ENCODE measurements around the gene GIPC2. TPM values are rescaled to one million over a fixed set of nuclear protein-coding genes. Genes with fewer than 3 reads are reported as not detected.
A peak's percentile ranks its signal among the peaks of the same experiment; 100 is the strongest.

Gene GIPC2
- polyA plus RNA-seq, 4 donors: 30.1 to 99.8 (median 51.9) TPM

DNA sequence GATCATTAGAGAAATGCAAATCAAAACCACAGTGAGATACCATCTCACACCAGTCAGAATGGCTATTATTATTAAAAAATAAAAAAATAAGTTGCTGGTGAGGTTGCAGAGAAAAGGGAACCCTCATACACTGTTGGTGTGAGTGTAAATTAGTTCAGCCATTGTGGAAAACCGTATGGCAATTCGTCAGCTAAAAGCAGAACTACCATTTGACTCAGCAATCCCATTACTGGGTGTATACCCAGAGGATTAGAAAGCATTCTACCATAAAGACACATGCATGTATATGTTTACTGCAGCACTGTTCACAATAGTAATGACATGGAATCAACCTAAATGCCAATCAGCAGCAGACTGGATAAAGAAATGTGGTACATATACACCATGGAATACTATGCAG is 42.2 kb downstream of the GIPC2 start:
- Histone ChIP-seq H3K36me3 (ENCODE audit: control insufficient read depth in 3 of 3, insufficient read depth in 2 of 3, low read depth in 1 of 3, low read length in 3 of 3) (peaks cover 0 to 3% (median 2%) of the 10 kb centered on the region in 3 donors), H3K27me3 (ENCODE audit: control insufficient read depth in 3 of 3, insufficient read depth in 3 of 3, low read length in 3 of 3) (no peaks in the 10 kb centered on the region), H3K4me3 (ENCODE audit: low read depth in 1 of 3, low read length in 3 of 3) (no peak overlapping the region), H3K27ac (ENCODE audit: low read depth in 1 of 3, low read length in 2 of 3) (no peak overlapping the region), H3K9me3 (ENCODE audit: control insufficient read depth in 2 of 2, insufficient read depth in 1 of 2, low read depth in 1 of 2, low read length in 1 of 2) (no peaks in the 10 kb centered on the region), H3K4me1 (ENCODE audit: control insufficient read depth in 3 of 3, insufficient read depth in 2 of 3, low read depth in 1 of 3, low read length in 2 of 3) (peaks cover 0 to 3% (median 3%) of the 10 kb centered on the region in 3 donors)
- no peak for DNase-seq
- 81 to 88% (median 84%) methylated on average over 2 of the region's 2 CpGs for WGBS, 3 donors
- FAIRE-seq: no peak

DNA sequence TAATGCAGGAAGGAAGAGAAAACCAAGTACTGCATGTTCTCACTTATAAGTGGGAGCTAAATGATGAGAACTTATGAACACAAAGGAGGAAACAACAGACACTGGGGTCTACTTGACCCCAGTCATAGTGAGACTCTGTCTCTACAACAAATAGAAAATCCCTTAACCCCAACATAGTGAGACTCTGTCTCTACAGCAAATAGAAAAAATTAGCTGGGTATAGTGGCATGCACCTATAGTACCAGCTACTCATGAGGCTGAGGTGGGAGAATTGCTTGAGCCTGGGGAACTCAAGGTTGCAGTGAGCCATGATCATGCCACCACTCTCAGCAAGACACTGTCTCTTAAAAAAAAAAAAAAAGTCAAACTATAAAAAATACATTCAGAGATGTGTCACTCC is 42.7 kb downstream of the GIPC2 start:
- peaks cover 0 to 3% (median 3%) of the 10 kb centered on the region in 3 donors for H3K4me1 ChIP-seq (ENCODE audit: control insufficient read depth in 3 of 3, insufficient read depth in 2 of 3, low read depth in 1 of 3, low read length in 2 of 3)
- H3K27me3 ChIP-seq (ENCODE audit: control insufficient read depth in 3 of 3, insufficient read depth in 3 of 3, low read length in 3 of 3): no peaks in the 10 kb centered on the region
- H3K27ac ChIP-seq (ENCODE audit: low read depth in 1 of 3, low read length in 2 of 3): peak overlapping the region in 1 of 3 donors; percentile 22
- H3K36me3 ChIP-seq (ENCODE audit: control insufficient read depth in 3 of 3, insufficient read depth in 2 of 3, low read depth in 1 of 3, low read length in 3 of 3): peaks cover 0 to 3% (median 2%) of the 10 kb centered on the region in 3 donors
- no peak overlapping the region for H3K4me3 ChIP-seq (ENCODE audit: low read depth in 1 of 3, low read length in 3 of 3)
- H3K9me3 ChIP-seq (ENCODE audit: control insufficient read depth in 2 of 2, insufficient read depth in 1 of 2, low read depth in 1 of 2, low read length in 1 of 2): no peaks in the 10 kb centered on the region
- DNase-seq (no peak), FAIRE-seq (no peak)

DNA sequence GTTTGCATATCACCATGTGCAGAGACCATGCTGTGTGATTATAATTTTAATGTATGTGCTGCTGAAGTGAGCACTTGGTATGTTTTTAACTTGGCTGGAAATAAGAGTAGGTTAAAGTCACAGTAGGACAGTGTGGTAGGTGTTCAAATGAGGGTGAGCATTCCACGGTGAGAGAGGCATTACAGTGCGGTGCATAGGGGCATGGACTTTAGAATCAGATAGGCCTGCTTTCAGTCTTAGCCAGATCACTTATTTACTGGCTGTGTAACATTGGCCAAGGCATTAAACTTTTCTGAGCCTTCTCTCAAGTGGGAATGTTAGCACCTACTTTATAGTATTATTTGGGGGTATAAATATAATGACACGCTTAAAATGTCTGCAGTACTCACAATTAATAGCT is 43.2 kb downstream of the GIPC2 start:
- H3K36me3 ChIP-seq (ENCODE audit: control insufficient read depth in 3 of 3, insufficient read depth in 2 of 3, low read depth in 1 of 3, low read length in 3 of 3): peaks cover 0 to 3% (median 0%) of the 10 kb centered on the region in 3 donors
- FAIRE-seq (no peak), DNase-seq (peak; percentile 65 to 76)
- no peaks in the 10 kb centered on the region for H3K9me3 ChIP-seq (ENCODE audit: control insufficient read depth in 2 of 2, insufficient read depth in 1 of 2, low read depth in 1 of 2, low read length in 1 of 2)
- 37 to 55% (median 50%) methylated on average over 3 of the region's 3 CpGs for WGBS, 3 donors
- H3K27ac ChIP-seq (ENCODE audit: low read depth in 1 of 3, low read length in 2 of 3): peak overlapping the region in 1 of 3 donors; percentile 22
- no peak overlapping the region for H3K4me3 ChIP-seq (ENCODE audit: low read depth in 1 of 3, low read length in 3 of 3)
- peaks cover 0 to 3% (median 3%) of the 10 kb centered on the region in 3 donors for H3K4me1 ChIP-seq (ENCODE audit: control insufficient read depth in 3 of 3, insufficient read depth in 2 of 3, low read depth in 1 of 3, low read length in 2 of 3)
- H3K27me3 ChIP-seq (ENCODE audit: control insufficient read depth in 3 of 3, insufficient read depth in 3 of 3, low read length in 3 of 3): no peaks in the 10 kb centered on the region

DNA sequence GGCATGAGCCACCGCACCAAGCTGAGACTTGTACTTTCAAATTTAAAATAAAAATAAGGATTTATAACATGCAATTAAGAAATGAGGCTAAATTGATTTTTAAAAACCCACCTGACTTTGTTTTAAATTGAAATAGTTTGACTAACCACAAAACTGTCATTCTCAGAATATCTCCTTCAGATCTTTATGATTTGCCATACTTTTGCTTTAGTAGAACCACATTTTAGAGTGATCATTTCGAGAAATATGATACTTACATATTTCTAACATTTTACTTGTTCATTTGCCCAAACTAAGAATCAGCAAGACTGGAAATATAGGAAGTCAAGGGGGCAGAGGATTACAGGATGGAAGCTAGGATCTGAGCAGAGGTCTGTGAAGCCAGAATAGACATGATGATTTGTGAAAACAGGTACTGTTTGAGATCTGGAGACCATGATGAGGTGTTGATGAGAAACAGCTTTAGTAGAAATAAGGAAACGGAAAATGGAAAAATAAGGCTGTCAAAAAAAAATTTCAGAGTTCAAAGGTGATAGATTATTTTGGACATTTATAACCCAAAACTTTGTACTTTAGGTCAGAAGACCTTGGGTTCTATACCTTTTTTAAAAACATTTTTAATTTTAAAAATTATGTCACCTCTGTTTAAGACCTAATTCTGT is 44.8 kb downstream of the GIPC2 start:
- peaks cover 0 to 3% (median 0%) of the 10 kb centered on the region in 3 donors for H3K36me3 ChIP-seq (ENCODE audit: control insufficient read depth in 3 of 3, insufficient read depth in 2 of 3, low read depth in 1 of 3, low read length in 3 of 3)
- DNase-seq (no peak), FAIRE-seq (no peak)
- H3K27ac ChIP-seq (ENCODE audit: low read depth in 1 of 3, low read length in 2 of 3): no peak overlapping the region
- no peaks in the 10 kb centered on the region for H3K9me3 ChIP-seq (ENCODE audit: control insufficient read depth in 2 of 2, insufficient read depth in 1 of 2, low read depth in 1 of 2, low read length in 1 of 2)
- no peaks in the 10 kb centered on the region for H3K27me3 ChIP-seq (ENCODE audit: control insufficient read depth in 3 of 3, insufficient read depth in 3 of 3, low read length in 3 of 3)
- H3K4me3 ChIP-seq (ENCODE audit: low read depth in 1 of 3, low read length in 3 of 3): no peak overlapping the region
- peaks cover 0 to 3% (median 3%) of the 10 kb centered on the region in 3 donors for H3K4me1 ChIP-seq (ENCODE audit: control insufficient read depth in 3 of 3, insufficient read depth in 2 of 3, low read depth in 1 of 3, low read length in 2 of 3)
- WGBS, 3 donors: 87 to 95% (median 92%) methylated on average over 3 of the region's 3 CpGs

DNA sequence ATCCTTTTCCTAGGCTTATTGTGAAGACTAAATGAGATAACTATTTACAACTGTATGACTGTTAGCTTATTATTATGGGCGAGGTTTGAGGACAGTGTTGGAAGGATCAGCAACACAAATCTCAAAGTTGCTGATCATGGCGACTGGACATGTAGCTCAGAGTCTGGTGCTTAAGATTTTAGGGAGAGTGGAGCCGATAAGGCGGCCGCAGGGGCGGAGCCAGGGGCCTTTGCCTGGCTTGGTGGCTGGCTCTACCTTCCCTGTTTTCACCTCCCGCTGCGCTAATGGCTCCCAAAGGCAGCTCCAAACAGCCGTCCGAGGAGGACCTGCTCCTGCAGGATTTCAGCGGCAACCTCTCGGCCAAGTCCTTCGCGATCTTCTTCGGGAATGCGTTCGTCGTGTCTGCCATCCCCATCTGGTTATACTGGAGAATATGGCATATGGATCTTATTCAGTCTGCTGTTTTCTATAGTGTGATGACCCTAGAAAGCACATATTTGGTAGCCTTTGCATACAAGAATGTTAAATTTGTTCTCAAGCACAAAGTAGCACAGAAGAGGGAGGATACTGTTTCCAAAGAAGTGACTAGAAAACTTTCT is 45.5 kb downstream of the GIPC2 start:
- FAIRE-seq (no peak), DNase-seq (no peak)
- WGBS, 3 donors: 93 to 94% (median 94%) methylated on average over 18 of the region's 18 CpGs
- Histone ChIP-seq H3K27me3 (ENCODE audit: control insufficient read depth in 3 of 3, insufficient read depth in 3 of 3, low read length in 3 of 3) (no peaks in the 10 kb centered on the region), H3K9me3 (ENCODE audit: control insufficient read depth in 2 of 2, insufficient read depth in 1 of 2, low read depth in 1 of 2, low read length in 1 of 2) (no peaks in the 10 kb centered on the region), H3K4me3 (ENCODE audit: low read depth in 1 of 3, low read length in 3 of 3) (no peak overlapping the region), H3K4me1 (ENCODE audit: control insufficient read depth in 3 of 3, insufficient read depth in 2 of 3, low read depth in 1 of 3, low read length in 2 of 3) (peaks cover 0 to 3% (median 3%) of the 10 kb centered on the region in 3 donors), H3K27ac (ENCODE audit: low read depth in 1 of 3, low read length in 2 of 3) (no peak overlapping the region), H3K36me3 (ENCODE audit: control insufficient read depth in 3 of 3, insufficient read depth in 2 of 3, low read depth in 1 of 3, low read length in 3 of 3) (peaks cover 0 to 3% (median 0%) of the 10 kb centered on the region in 3 donors)

DNA sequence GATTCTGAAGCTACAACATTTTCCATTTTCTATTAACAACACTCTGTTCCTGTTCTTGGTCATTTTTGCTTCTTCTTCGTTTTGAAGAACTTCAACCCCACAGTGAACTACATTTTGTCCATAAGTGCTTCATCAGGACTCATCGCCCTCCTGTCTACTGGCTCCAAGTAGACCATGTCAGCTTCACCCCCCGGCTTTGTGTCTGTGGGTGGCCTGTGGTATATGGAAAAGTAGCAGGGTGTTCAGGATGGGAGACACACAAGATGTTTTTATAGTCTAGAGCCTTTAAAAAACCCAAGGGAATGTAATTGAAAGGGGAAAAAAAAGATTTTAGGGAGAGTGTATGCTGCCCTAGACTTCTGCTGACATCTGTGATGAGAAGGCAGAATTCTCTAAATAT is 46.1 kb downstream of the GIPC2 start:
- H3K27me3 ChIP-seq (ENCODE audit: control insufficient read depth in 3 of 3, insufficient read depth in 3 of 3, low read length in 3 of 3): no peaks in the 10 kb centered on the region
- 81 to 89% (median 87%) methylated on average over 3 of the region's 3 CpGs for WGBS, 3 donors
- DNase-seq (no peak), FAIRE-seq (no peak)
- peaks cover 0 to 3% (median 0%) of the 10 kb centered on the region in 3 donors for H3K36me3 ChIP-seq (ENCODE audit: control insufficient read depth in 3 of 3, insufficient read depth in 2 of 3, low read depth in 1 of 3, low read length in 3 of 3)
- no peak overlapping the region for H3K4me3 ChIP-seq (ENCODE audit: low read depth in 1 of 3, low read length in 3 of 3)
- H3K9me3 ChIP-seq (ENCODE audit: control insufficient read depth in 2 of 2, insufficient read depth in 1 of 2, low read depth in 1 of 2, low read length in 1 of 2): no peaks in the 10 kb centered on the region
- peaks cover 0 to 3% (median 3%) of the 10 kb centered on the region in 3 donors for H3K4me1 ChIP-seq (ENCODE audit: control insufficient read depth in 3 of 3, insufficient read depth in 2 of 3, low read depth in 1 of 3, low read length in 2 of 3)
- no peak overlapping the region for H3K27ac ChIP-seq (ENCODE audit: low read depth in 1 of 3, low read length in 2 of 3)

DNA sequence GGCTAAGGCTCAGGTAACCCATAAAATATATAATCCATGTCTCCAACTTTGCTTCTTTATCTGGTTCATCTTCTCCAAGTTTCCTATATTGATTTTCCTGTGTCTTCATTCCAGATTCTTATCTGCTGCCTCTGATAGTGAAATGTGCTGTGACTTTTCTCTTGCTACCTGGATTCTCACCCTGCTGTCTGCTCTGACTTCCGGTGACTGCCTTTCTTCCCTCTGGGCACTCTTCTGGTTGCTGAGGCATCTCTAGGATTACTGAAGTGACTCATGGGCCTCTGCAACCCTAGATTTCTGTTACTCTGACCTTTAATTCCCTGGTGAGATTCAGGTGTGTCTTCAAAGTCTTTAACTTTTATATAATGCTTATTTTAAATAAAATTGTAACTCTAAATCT is 46.9 kb downstream of the GIPC2 start:
- no peak overlapping the region for H3K27ac ChIP-seq (ENCODE audit: low read depth in 1 of 3, low read length in 2 of 3)
- H3K4me1 ChIP-seq (ENCODE audit: control insufficient read depth in 3 of 3, insufficient read depth in 2 of 3, low read depth in 1 of 3, low read length in 2 of 3): peaks cover 0 to 3% (median 3%) of the 10 kb centered on the region in 3 donors
- H3K27me3 ChIP-seq (ENCODE audit: control insufficient read depth in 3 of 3, insufficient read depth in 3 of 3, low read length in 3 of 3): no peaks in the 10 kb centered on the region
- 77 to 95% (median 79%) methylated on average over 1 of the region's 1 CpG for WGBS, 3 donors
- H3K4me3 ChIP-seq (ENCODE audit: low read depth in 1 of 3, low read length in 3 of 3): no peak overlapping the region
- no peaks in the 10 kb centered on the region for H3K9me3 ChIP-seq (ENCODE audit: control insufficient read depth in 2 of 2, insufficient read depth in 1 of 2, low read depth in 1 of 2, low read length in 1 of 2)
- DNase-seq (peak in 1 of 2 donors; percentile 35), FAIRE-seq (no peak)
- peaks cover 0 to 3% (median 0%) of the 10 kb centered on the region in 3 donors for H3K36me3 ChIP-seq (ENCODE audit: control insufficient read depth in 3 of 3, insufficient read depth in 2 of 3, low read depth in 1 of 3, low read length in 3 of 3)

DNA sequence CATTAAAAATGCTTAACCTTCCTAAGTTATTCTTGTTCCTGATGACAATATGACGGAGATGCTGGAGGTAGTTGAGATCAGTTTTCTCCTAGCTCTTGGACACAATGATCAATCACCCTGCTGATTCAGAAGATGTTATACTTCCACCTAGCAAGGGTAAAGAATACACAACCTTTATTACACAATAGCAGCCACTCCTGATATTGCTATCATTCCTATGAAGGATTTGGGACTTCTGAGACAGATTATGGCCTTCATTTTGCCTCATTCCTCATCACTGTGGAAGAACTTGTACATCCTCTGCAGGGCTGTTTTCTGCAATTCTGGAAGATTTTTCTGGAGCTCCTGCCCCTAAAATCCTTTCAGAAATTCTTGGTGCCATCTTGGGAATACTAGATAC is 47.8 kb downstream of the GIPC2 start:
- no peaks in the 10 kb centered on the region for H3K9me3 ChIP-seq (ENCODE audit: control insufficient read depth in 2 of 2, insufficient read depth in 1 of 2, low read depth in 1 of 2, low read length in 1 of 2)
- 91 to 97% (median 94%) methylated on average over 1 of the region's 1 CpG for WGBS, 3 donors
- no peak for DNase-seq

More for the DNA sequence above, 47.8 kb downstream of the GIPC2 start:
- no peak overlapping the region for H3K27ac ChIP-seq (ENCODE audit: low read depth in 1 of 3, low read length in 2 of 3)
- no peak for FAIRE-seq
- no peak overlapping the region for H3K4me3 ChIP-seq (ENCODE audit: low read depth in 1 of 3, low read length in 3 of 3)
- H3K36me3 ChIP-seq (ENCODE audit: control insufficient read depth in 3 of 3, insufficient read depth in 2 of 3, low read depth in 1 of 3, low read length in 3 of 3): peaks cover 0 to 3% (median 0%) of the 10 kb centered on the region in 3 donors
- peaks cover 0 to 3% (median 3%) of the 10 kb centered on the region in 3 donors for H3K4me1 ChIP-seq (ENCODE audit: control insufficient read depth in 3 of 3, insufficient read depth in 2 of 3, low read depth in 1 of 3, low read length in 2 of 3)
- no peaks in the 10 kb centered on the region for H3K27me3 ChIP-seq (ENCODE audit: control insufficient read depth in 3 of 3, insufficient read depth in 3 of 3, low read length in 3 of 3)

Measured in small intestine (tissue), 7 donors.